ENCODE measurements around the gene MMP19.

MMP19 gene

DNA sequence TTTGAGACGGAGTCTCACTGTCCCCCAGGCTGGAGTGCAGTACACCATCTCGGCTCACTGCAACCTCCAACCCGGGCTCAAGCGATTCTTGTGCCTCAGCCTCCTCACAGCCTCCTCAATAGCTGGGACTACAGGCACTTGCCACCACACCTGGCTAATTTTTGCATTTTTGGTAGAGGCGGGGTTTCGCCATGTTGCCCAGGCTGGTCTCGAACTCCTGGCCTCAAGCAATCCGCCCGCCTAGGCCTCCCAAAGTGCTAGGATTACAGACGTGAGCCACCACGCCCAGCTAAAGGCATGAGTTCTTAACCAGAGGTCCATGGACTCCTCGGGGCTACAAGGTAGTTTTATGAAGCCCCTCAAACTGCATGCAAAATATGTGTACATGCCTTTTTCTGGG lies 27.3 kb downstream of the MMP19 start:
- no peaks in the 10 kb centered on the region for H3K9me3 ChIP-seq (ENCODE audit: control insufficient read depth in 2 of 2, low read length in 2 of 2)
- no peaks in the 10 kb centered on the region for H3K27me3 ChIP-seq (ENCODE audit: control insufficient read depth in 1 of 2, insufficient read depth in 2 of 2, low read length in 2 of 2)
- H3K9ac ChIP-seq (ENCODE audit: low read length in 2 of 2), result no peak overlapping the region
- no peak overlapping the region for H3K27ac ChIP-seq (ENCODE audit: low read length)
- peaks cover 15% of the 10 kb centered on the region for H3K4me1 ChIP-seq (ENCODE audit: control insufficient read depth, insufficient read depth, low read length)
- H3K4me3 ChIP-seq (ENCODE audit: low read length in 2 of 2), result no peak overlapping the region
- peaks cover 8 to 9% of the 10 kb centered on the region in 2 donors for H3K36me3 ChIP-seq (ENCODE audit: control insufficient read depth in 2 of 2, insufficient read depth in 2 of 2, low read length in 2 of 2)

DNA sequence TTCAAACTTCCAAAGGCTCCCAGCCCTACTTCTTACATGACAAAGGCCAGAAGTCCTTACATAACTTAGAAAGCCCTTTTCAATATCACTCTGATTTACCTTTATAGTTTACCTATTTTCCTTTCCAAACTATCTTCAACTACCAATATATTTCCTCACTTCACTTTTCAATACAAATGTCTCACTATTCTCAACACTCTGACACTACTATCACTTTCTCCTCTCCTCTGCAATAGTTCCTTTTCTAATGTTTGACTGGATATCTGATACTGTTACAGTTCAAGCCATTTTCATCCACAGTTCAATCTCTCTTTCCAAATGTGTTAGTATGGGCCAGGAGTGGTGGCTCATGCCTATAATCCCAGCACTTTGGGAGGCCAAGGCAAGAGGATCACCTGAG lies 28.5 kb downstream of the MMP19 start:
- Histone ChIP-seq H3K36me3 (ENCODE audit: control insufficient read depth in 2 of 2, insufficient read depth in 2 of 2, low read length in 2 of 2) (peaks cover 0 to 1% of the 10 kb centered on the region in 2 donors), H3K9ac (ENCODE audit: low read length in 2 of 2) (no peak overlapping the region), H3K27me3 (ENCODE audit: control insufficient read depth in 1 of 2, insufficient read depth in 2 of 2, low read length in 2 of 2) (no peaks in the 10 kb centered on the region), H3K4me1 (ENCODE audit: control insufficient read depth, insufficient read depth, low read length) (peaks cover 15% of the 10 kb centered on the region), H3K9me3 (ENCODE audit: control insufficient read depth in 2 of 2, low read length in 2 of 2) (no peaks in the 10 kb centered on the region), H3K4me3 (ENCODE audit: low read length in 2 of 2) (no peak overlapping the region), H3K27ac (ENCODE audit: low read length) (no peak overlapping the region)

DNA sequence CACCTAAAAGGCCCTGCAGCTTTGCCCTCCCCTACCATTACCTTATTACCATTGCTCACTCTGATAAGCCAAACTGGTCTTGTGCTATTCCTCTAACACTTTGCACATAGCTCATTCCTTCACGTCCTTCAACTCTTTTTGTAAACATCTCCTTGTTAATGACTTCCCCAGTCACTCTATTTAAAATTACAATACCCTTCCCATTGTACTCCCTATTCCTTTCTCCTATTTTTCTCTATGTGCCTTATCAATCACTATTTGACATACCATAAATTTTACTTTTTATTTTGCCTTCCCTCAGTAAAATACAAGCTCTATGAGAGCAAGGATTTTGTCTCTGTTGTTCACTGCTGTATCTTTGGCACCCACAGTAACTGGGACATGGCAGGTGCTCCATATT lies 30.6 kb downstream of the MMP19 start:
- H3K27me3 ChIP-seq (ENCODE audit: control insufficient read depth in 1 of 2, insufficient read depth in 2 of 2, low read length in 2 of 2), result no peaks in the 10 kb centered on the region
- H3K36me3 ChIP-seq (ENCODE audit: control insufficient read depth in 2 of 2, insufficient read depth in 2 of 2, low read length in 2 of 2), result peaks cover 7% of the 10 kb centered on the region in 2 donors
- H3K4me1 ChIP-seq (ENCODE audit: control insufficient read depth, insufficient read depth, low read length), result peaks cover 7% of the 10 kb centered on the region
- H3K27ac ChIP-seq (ENCODE audit: low read length), result no peak overlapping the region
- H3K4me3 ChIP-seq (ENCODE audit: low read length in 2 of 2), result no peak overlapping the region
- H3K9ac ChIP-seq (ENCODE audit: low read length in 2 of 2), result no peak overlapping the region
- H3K9me3 ChIP-seq (ENCODE audit: control insufficient read depth in 2 of 2, low read length in 2 of 2), result no peaks in the 10 kb centered on the region

DNA sequence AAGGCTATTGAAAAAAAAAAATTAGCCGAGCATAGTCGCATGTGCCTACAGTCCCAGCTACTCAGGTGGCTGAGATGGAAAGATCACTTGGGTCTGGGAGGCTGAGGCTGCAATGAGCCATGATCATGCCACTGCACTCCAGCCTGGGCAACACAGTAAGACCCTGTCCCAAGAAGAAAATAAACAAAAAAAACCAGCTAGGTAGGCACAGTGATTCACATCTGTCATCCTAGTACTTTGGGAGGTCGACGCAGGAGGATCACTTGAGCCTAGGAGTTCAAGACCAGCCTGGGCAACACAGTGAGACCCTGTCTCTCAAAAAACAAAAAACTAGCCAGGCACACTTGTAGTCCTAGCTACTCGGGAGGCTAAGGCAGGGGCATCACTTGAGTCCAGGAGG lies 33.5 kb downstream of the MMP19 start:
- Histone ChIP-seq H3K9me3 (ENCODE audit: control insufficient read depth in 2 of 2, low read length in 2 of 2) (no peaks in the 10 kb centered on the region), H3K4me1 (ENCODE audit: control insufficient read depth, insufficient read depth, low read length) (no peaks in the 10 kb centered on the region), H3K27ac (ENCODE audit: low read length) (no peak overlapping the region), H3K27me3 (ENCODE audit: control insufficient read depth in 1 of 2, insufficient read depth in 2 of 2, low read length in 2 of 2) (no peaks in the 10 kb centered on the region), H3K9ac (ENCODE audit: low read length in 2 of 2) (no peak overlapping the region), H3K36me3 (ENCODE audit: control insufficient read depth in 2 of 2, insufficient read depth in 2 of 2, low read length in 2 of 2) (peaks cover 7% of the 10 kb centered on the region in 2 donors), H3K4me3 (ENCODE audit: low read length in 2 of 2) (no peak overlapping the region)

DNA sequence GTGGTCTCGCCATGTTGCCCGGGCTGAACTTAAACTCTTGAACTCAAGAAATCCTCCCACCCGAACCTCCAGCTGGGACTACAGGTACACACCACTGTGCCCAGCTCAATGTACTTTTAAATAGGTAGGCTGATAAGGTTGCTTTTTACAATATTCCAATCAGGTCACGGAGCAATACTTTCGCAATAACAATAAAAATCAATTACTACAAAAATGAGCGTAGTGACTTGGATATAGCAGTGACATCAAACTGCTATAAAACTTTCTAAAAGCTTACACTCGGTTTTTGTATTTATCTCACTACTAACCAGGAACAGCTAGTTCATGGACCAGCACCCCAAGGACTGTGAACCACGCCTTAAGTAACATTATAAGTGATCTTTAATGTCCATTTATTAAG lies 35.8 kb downstream of the MMP19 start:
- Histone ChIP-seq H3K4me1 (ENCODE audit: control insufficient read depth, insufficient read depth, low read length) (no peaks in the 10 kb centered on the region), H3K9ac (ENCODE audit: low read length in 2 of 2) (no peak overlapping the region), H3K27me3 (ENCODE audit: control insufficient read depth in 1 of 2, insufficient read depth in 2 of 2, low read length in 2 of 2) (no peaks in the 10 kb centered on the region), H3K36me3 (ENCODE audit: control insufficient read depth in 2 of 2, insufficient read depth in 2 of 2, low read length in 2 of 2) (peaks cover 7 to 14% of the 10 kb centered on the region in 2 donors), H3K4me3 (ENCODE audit: low read length in 2 of 2) (no peak overlapping the region), H3K27ac (ENCODE audit: low read length) (no peak overlapping the region), H3K9me3 (ENCODE audit: control insufficient read depth in 2 of 2, low read length in 2 of 2) (no peaks in the 10 kb centered on the region)

DNA sequence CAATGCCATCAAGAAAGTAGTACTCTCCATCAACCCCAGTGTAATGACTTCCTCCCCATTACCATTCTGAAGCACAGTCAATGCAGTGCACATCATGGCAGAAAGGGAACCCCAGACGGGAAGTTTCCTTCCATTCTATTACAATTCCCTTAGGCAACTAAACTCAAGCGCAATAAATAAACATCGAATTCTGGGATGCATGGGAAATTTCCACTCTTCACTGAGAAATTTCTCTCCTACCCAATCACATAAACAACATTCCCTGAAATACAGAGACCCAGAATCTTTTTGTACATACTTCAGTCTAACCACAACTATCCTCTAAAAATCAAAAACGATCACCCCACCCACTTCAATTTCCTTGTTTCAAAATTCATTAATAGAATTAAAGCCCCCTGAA lies 45.2 kb downstream of the MMP19 start:
- Histone ChIP-seq H3K9ac (ENCODE audit: low read length in 2 of 2) (no peak overlapping the region), H3K36me3 (ENCODE audit: control insufficient read depth in 2 of 2, insufficient read depth in 2 of 2, low read length in 2 of 2) (peaks cover 14 to 51% of the 10 kb centered on the region in 2 donors), H3K9me3 (ENCODE audit: control insufficient read depth in 2 of 2, low read length in 2 of 2) (no peaks in the 10 kb centered on the region), H3K4me3 (ENCODE audit: low read length in 2 of 2) (no peak overlapping the region), H3K27me3 (ENCODE audit: control insufficient read depth in 1 of 2, insufficient read depth in 2 of 2, low read length in 2 of 2) (no peaks in the 10 kb centered on the region), H3K27ac (ENCODE audit: low read length) (no peak overlapping the region), H3K4me1 (ENCODE audit: control insufficient read depth, insufficient read depth, low read length) (no peaks in the 10 kb centered on the region)

DNA sequence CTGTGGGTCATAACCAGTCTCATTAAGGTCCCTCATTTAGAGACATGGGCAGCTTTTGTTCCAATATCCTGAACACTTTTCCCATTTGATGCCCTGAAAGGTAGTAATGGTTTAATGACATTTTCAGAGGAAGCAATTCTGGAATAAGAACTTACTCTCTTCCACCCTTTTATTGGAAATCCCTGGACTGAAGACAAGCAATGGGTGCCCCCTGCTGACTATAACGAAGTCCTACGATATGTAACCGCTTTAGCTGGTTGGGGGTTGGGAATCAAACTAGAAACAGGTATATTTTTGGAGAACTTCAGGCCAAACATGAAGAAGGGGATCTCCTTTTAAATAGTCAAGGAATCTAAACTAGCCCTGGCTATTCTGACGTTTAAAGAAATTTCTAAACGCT lies 45.7 kb downstream of the MMP19 start:
- Histone ChIP-seq H3K4me1 (ENCODE audit: control insufficient read depth, insufficient read depth, low read length) (no peaks in the 10 kb centered on the region), H3K9me3 (ENCODE audit: control insufficient read depth in 2 of 2, low read length in 2 of 2) (no peaks in the 10 kb centered on the region), H3K4me3 (ENCODE audit: low read length in 2 of 2) (no peak overlapping the region), H3K9ac (ENCODE audit: low read length in 2 of 2) (no peak overlapping the region), H3K36me3 (ENCODE audit: control insufficient read depth in 2 of 2, insufficient read depth in 2 of 2, low read length in 2 of 2) (peaks cover 14 to 52% of the 10 kb centered on the region in 2 donors), H3K27ac (ENCODE audit: low read length) (no peak overlapping the region), H3K27me3 (ENCODE audit: control insufficient read depth in 1 of 2, insufficient read depth in 2 of 2, low read length in 2 of 2) (no peaks in the 10 kb centered on the region)

DNA sequence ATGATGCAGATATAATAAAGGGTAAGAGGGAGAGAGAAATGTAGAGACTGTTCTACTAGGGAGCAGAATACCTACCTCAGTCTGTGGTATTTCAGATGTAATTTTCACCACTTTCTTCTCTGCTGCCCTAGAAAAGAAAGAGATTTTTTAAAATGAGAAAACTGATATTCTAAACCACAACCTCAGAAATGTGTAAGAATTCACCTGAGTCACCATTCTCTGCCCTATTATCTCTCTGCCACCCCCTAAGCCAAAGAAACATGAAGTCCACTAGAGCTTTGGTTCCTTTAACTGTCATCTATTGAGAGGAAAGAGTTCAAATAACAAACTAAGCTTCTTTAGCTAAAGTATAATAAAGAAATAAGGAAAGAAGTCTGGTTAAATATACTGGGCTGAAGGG lies 46.8 kb downstream of the MMP19 start:
- Histone ChIP-seq H3K4me3 (ENCODE audit: low read length in 2 of 2) (no peak overlapping the region), H3K9ac (ENCODE audit: low read length in 2 of 2) (no peak overlapping the region), H3K36me3 (ENCODE audit: control insufficient read depth in 2 of 2, insufficient read depth in 2 of 2, low read length in 2 of 2) (peaks cover 14 to 48% of the 10 kb centered on the region in 2 donors), H3K27ac (ENCODE audit: low read length) (no peak overlapping the region), H3K27me3 (ENCODE audit: control insufficient read depth in 1 of 2, insufficient read depth in 2 of 2, low read length in 2 of 2) (no peaks in the 10 kb centered on the region), H3K4me1 (ENCODE audit: control insufficient read depth, insufficient read depth, low read length) (no peaks in the 10 kb centered on the region), H3K9me3 (ENCODE audit: control insufficient read depth in 2 of 2, low read length in 2 of 2) (no peaks in the 10 kb centered on the region)

DNA sequence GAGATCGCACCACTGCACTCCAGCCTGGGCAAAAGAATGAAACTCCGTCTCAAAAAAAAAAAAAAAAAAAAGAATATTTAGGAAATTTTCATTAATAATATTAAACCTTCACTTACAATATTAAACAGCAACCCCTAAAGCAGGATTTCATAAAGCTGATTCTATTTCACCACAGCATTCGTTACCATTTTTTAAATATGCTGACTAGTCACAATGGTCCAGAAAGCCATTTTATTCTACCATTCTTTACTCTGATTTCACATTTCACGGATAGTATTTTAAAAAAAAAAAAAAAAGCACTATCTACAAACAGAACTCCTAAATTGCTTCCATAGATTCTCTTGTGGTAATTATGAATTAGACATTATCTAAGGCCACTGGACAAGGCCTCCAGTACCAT lies 52.8 kb downstream of the MMP19 start:
- Histone ChIP-seq H3K4me1 (ENCODE audit: control insufficient read depth, insufficient read depth, low read length) (no peaks in the 10 kb centered on the region), H3K9ac (ENCODE audit: low read length in 2 of 2) (no peak overlapping the region), H3K27ac (ENCODE audit: low read length) (no peak overlapping the region), H3K27me3 (ENCODE audit: control insufficient read depth in 1 of 2, insufficient read depth in 2 of 2, low read length in 2 of 2) (no peaks in the 10 kb centered on the region), H3K4me3 (ENCODE audit: low read length in 2 of 2) (no peak overlapping the region), H3K36me3 (ENCODE audit: control insufficient read depth in 2 of 2, insufficient read depth in 2 of 2, low read length in 2 of 2) (peaks cover 16 to 53% of the 10 kb centered on the region in 2 donors), H3K9me3 (ENCODE audit: control insufficient read depth in 2 of 2, low read length in 2 of 2) (no peaks in the 10 kb centered on the region)

DNA sequence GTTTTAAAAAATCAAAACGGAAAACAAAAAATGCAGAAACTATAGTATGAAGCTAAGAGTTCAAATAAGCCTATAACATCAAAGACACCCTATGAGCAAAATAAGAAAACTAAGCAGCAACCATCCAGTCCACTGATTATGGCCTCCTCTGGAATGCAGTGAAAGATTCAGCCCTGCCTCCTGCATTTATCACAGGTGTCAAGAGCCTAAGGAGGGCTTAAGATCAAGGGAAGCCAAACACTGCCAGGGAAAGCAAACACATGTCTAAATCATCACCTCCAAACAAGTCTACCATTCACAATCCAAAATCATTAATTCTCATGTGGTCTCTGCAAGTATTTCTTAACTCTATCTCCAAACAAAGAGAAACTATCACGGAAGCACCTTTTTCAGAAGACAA lies 53.6 kb downstream of the MMP19 start:
- no peak overlapping the region for H3K9ac ChIP-seq (ENCODE audit: low read length in 2 of 2)
- no peak overlapping the region for H3K4me3 ChIP-seq (ENCODE audit: low read length in 2 of 2)
- H3K27ac ChIP-seq (ENCODE audit: low read length), result no peak overlapping the region
- no peaks in the 10 kb centered on the region for H3K9me3 ChIP-seq (ENCODE audit: control insufficient read depth in 2 of 2, low read length in 2 of 2)
- H3K27me3 ChIP-seq (ENCODE audit: control insufficient read depth in 1 of 2, insufficient read depth in 2 of 2, low read length in 2 of 2), result no peaks in the 10 kb centered on the region
- H3K36me3 ChIP-seq (ENCODE audit: control insufficient read depth in 2 of 2, insufficient read depth in 2 of 2, low read length in 2 of 2), result peaks cover 17 to 54% of the 10 kb centered on the region in 2 donors
- no peaks in the 10 kb centered on the region for H3K4me1 ChIP-seq (ENCODE audit: control insufficient read depth, insufficient read depth, low read length)

DNA sequence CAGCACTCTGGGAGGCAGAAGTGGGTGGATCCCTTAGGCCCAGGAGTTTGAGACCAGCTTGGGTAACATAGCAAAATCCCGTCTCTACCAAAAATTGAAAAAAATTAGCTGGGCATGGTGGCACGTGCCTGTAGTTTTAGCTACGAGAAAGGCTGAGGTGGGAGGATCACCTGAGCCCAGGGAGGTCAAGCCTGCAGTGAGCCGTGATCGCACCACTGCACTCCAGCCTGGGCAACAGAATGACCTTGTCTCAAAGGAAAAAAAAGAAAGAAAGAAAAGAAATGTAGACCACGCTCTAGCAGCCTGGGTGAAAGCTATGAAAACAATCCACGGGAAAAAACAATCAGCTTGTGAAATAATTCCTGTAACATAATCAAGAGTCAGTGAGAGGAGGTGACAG lies 54.2 kb downstream of the MMP19 start:
- Histone ChIP-seq H3K27ac (ENCODE audit: low read length) (no peak overlapping the region), H3K9ac (ENCODE audit: low read length in 2 of 2) (no peak overlapping the region), H3K4me3 (ENCODE audit: low read length in 2 of 2) (no peak overlapping the region), H3K27me3 (ENCODE audit: control insufficient read depth in 1 of 2, insufficient read depth in 2 of 2, low read length in 2 of 2) (no peaks in the 10 kb centered on the region), H3K9me3 (ENCODE audit: control insufficient read depth in 2 of 2, low read length in 2 of 2) (no peaks in the 10 kb centered on the region), H3K36me3 (ENCODE audit: control insufficient read depth in 2 of 2, insufficient read depth in 2 of 2, low read length in 2 of 2) (peaks cover 19 to 53% of the 10 kb centered on the region in 2 donors), H3K4me1 (ENCODE audit: control insufficient read depth, insufficient read depth, low read length) (no peaks in the 10 kb centered on the region)
